Body of pancreas (tissue), 4 donors: ENCODE results near the gene COQ7.

Experiments
- CTCF ChIP-seq, 7 experiments: fragments of 450-650 bp in 4 of 7; fragments of 200-600 bp in 3 of 7; sonication (generic) in 3 of 7; IDR thresholded peaks; one replicate each; pipeline ENCODE4 v1.5.1; 2016 to 2019; ENCODE audit warnings: antibody characterized with exemption in 7 of 7
- POLR2A ChIP-seq, 3 donors: fragments of 450-650 bp; IDR thresholded peaks; one replicate each; pipeline ENCODE4 v1.6.1; 2016; ENCODE audit warnings: antibody characterized with exemption in 3 of 3, mild to moderate bottlenecking in 2 of 3

- TF ChIP-seq CTCF (IDR thresholded peaks at IDR 0.05) (no peak), POLR2A (IDR thresholded peaks at IDR 0.05) (no peak)
Measured at GRCh38 chr16:19112099-19112407, 44.6 kb downstream of the COQ7 start.
